Measurements from ENCODE around the gene ABCB11. TPM values are rescaled to one million over a fixed set of nuclear protein-coding genes. Genes with fewer than 3 reads are reported as not detected.

Gene ABCB11
- polyA plus RNA-seq, 2 donors: 0.01 to 0.04 TPM

DNA sequence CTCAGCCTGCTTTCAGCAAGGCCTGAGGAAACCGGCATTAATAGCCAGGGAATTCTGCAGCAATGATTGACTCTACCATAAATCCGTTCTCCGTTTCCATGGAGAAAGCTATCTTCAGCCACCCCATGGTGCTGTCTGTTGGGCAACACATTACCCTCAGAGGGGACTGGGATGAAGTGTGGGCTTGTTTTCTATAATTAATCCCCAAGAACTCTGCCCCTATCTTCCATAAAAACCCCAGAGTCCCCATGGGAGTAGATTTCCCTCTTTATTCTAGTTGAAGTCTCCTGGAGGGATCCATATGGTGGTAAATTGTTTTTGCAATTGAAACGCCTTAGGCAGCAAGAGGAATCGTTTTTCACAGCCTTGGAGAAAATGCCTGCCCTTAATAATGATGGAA is 120.8 kb downstream of the ABCB11 start:
- peaks cover 4 to 5% of the 10 kb centered on the region in 2 donors for H3K4me1 ChIP-seq (ENCODE audit: control insufficient read depth in 2 of 2, insufficient read depth in 2 of 2, low read length in 1 of 2)

DNA sequence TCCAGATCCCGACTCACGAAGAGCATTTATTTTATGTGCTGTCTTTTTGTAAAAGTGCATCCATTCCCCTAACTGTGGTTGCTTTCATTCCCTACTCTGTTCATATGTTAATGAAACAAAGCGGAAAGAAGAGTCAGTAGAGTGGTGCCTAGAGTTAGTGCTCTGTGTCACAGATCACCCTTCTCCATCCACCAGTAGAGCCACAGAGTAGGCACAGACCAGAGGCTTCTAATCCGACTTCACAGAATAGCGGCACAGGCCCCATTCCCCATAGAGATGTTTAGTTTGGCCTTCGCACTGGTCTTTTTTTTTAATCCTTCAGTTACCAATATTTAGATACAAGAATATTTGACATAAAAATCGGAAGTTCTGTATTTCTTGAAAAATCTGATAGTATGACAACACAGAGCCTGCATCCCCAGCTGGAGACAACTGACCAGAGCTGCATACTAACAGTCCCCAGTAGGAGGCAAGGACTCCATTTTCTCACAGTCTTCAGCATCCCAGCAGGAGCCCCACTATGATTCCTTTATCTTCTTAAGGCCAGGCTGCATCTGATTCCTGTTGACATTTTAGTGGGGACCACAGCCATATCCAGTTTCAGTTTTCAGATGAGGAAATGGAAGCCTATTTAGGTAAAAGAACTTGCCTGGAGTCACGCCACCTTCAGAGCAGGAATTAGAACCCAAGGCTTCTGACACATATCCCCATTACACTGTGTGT is 123.0 kb downstream of the ABCB11 start:
- Histone ChIP-seq H3K9me3 (ENCODE audit: control insufficient read depth in 2 of 2, insufficient read depth in 1 of 2, low read depth in 1 of 2, low read length in 1 of 2) (no peaks in the 10 kb centered on the region), H3K27ac (ENCODE audit: low read depth in 2 of 2, low read length in 1 of 2) (no peak overlapping the region), H3K4me1 (ENCODE audit: control insufficient read depth in 2 of 2, insufficient read depth in 2 of 2, low read length in 1 of 2) (peaks cover 4% of the 10 kb centered on the region in 2 donors), H3K4me3 (ENCODE audit: low read depth in 1 of 2, low read length in 2 of 2) (no peak overlapping the region), H3K36me3 (ENCODE audit: control insufficient read depth in 2 of 2, insufficient read depth in 2 of 2, low read length in 1 of 2) (no peaks in the 10 kb centered on the region), H3K27me3 (ENCODE audit: control insufficient read depth in 1 of 2, insufficient read depth in 2 of 2, low read length in 2 of 2) (no peaks in the 10 kb centered on the region)
- 91 to 92% methylated on average over 8 of the region's 8 CpGs for WGBS, 2 donors

More for the DNA sequence above, 120.8 kb downstream of the ABCB11 start:
- Histone ChIP-seq H3K27ac (ENCODE audit: low read depth in 2 of 2, low read length in 1 of 2) (no peak overlapping the region), H3K9me3 (ENCODE audit: control insufficient read depth in 2 of 2, insufficient read depth in 1 of 2, low read depth in 1 of 2, low read length in 1 of 2) (no peaks in the 10 kb centered on the region), H3K4me3 (ENCODE audit: low read depth in 1 of 2, low read length in 2 of 2) (no peak overlapping the region), H3K36me3 (ENCODE audit: control insufficient read depth in 2 of 2, insufficient read depth in 2 of 2, low read length in 1 of 2) (no peaks in the 10 kb centered on the region), H3K27me3 (ENCODE audit: control insufficient read depth in 1 of 2, insufficient read depth in 2 of 2, low read length in 2 of 2) (no peaks in the 10 kb centered on the region)
- 76 to 79% methylated on average over 5 of the region's 5 CpGs for WGBS, 2 donors

DNA sequence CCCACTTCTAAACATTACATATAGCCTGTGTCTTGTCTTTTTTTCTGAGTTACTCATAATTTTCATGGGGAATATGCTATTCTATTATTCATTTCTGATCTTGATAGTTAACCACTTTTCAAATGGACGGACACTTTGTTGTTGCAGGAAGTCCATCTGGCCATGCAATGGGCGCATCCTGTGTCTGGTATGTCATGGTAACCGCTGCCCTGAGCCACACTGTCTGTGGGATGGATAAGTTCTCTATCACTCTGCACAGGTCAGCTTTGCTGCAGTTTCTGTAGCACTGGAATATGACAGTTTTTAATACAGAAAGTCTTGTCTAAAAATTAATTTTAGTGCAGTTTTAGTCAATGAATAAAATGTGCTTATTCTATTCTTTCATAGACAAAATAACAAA is 126.8 kb downstream of the ABCB11 start:
- Histone ChIP-seq H3K27ac (ENCODE audit: low read depth in 2 of 2, low read length in 1 of 2) (no peak overlapping the region), H3K4me1 (ENCODE audit: control insufficient read depth in 2 of 2, insufficient read depth in 2 of 2, low read length in 1 of 2) (no peaks in the 10 kb centered on the region), H3K9me3 (ENCODE audit: control insufficient read depth in 2 of 2, insufficient read depth in 1 of 2, low read depth in 1 of 2, low read length in 1 of 2) (no peaks in the 10 kb centered on the region), H3K27me3 (ENCODE audit: control insufficient read depth in 1 of 2, insufficient read depth in 2 of 2, low read length in 2 of 2) (no peaks in the 10 kb centered on the region), H3K4me3 (ENCODE audit: low read depth in 1 of 2, low read length in 2 of 2) (no peak overlapping the region), H3K36me3 (ENCODE audit: control insufficient read depth in 2 of 2, insufficient read depth in 2 of 2, low read length in 1 of 2) (no peaks in the 10 kb centered on the region)
- 91 to 94% methylated on average over 3 of the region's 3 CpGs for WGBS, 2 donors

DNA sequence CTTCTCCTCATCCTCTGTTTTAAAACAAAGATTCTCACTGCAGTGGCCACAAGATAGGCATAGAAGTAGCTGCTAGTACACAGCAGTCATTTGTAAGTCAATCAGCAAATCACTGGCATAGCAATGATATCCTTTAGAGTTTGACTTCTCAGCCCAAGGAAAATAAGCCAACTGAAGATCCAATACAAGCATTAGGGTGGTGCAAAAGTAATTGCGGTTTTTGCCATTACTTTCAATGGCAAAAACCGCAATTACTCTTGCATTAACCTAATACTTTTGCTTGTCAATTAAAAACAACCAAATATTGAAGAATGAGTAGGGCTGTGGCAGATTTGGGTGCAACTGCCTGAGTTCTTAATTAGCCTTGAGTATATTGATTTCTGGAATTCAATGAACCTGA is 127.2 kb downstream of the ABCB11 start:
- H3K4me1 ChIP-seq (ENCODE audit: control insufficient read depth in 2 of 2, insufficient read depth in 2 of 2, low read length in 1 of 2): no peaks in the 10 kb centered on the region
- no peaks in the 10 kb centered on the region for H3K36me3 ChIP-seq (ENCODE audit: control insufficient read depth in 2 of 2, insufficient read depth in 2 of 2, low read length in 1 of 2)
- 92 to 93% methylated on average over 2 of the region's 2 CpGs for WGBS, 2 donors
- H3K27me3 ChIP-seq (ENCODE audit: control insufficient read depth in 1 of 2, insufficient read depth in 2 of 2, low read length in 2 of 2): no peaks in the 10 kb centered on the region
- H3K27ac ChIP-seq (ENCODE audit: low read depth in 2 of 2, low read length in 1 of 2): no peak overlapping the region
- no peak overlapping the region for H3K4me3 ChIP-seq (ENCODE audit: low read depth in 1 of 2, low read length in 2 of 2)
- no peaks in the 10 kb centered on the region for H3K9me3 ChIP-seq (ENCODE audit: control insufficient read depth in 2 of 2, insufficient read depth in 1 of 2, low read depth in 1 of 2, low read length in 1 of 2)

DNA sequence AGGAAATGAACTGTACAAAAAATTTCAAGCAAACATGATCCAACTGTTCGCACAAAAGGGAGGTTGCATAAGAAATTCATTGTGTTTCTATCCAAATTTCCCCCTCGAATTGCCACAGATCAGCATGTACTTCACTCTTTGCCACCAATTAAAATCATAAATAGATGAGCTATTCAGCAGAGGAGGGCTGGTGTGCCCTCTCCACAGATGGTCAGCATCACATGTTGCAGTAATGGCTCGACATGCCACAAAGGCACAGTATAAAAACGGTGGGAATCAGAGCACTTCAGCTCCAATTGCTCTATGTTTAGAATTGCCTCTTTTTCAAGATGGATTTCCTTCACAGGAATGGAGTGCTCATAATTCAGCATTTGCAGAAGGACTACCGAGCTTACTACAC is 130.1 kb downstream of the ABCB11 start, which contains the start of gene G6PC2:
TSS of gene G6PC2 (plus strand) at position 289 of the 400 bp plus-strand sequence. CDS start at position 330, 41 bp downstream.
- Histone ChIP-seq H3K27me3 (ENCODE audit: control insufficient read depth in 1 of 2, insufficient read depth in 2 of 2, low read length in 2 of 2) (no peaks in the 10 kb centered on the region), H3K4me3 (ENCODE audit: low read depth in 1 of 2, low read length in 2 of 2) (no peak within 1 kb of the TSS), H3K9me3 (ENCODE audit: control insufficient read depth in 2 of 2, insufficient read depth in 1 of 2, low read depth in 1 of 2, low read length in 1 of 2) (no peaks in the 10 kb centered on the region), H3K36me3 (ENCODE audit: control insufficient read depth in 2 of 2, insufficient read depth in 2 of 2, low read length in 1 of 2) (no peaks in the 10 kb centered on the region), H3K27ac (ENCODE audit: low read depth in 2 of 2, low read length in 1 of 2) (no peak within 1 kb of the TSS), H3K4me1 (ENCODE audit: control insufficient read depth in 2 of 2, insufficient read depth in 2 of 2, low read length in 1 of 2) (no peaks in the 10 kb centered on the region)
- WGBS, 2 donors: 74 to 75% methylated on average over 5 of the region's 5 CpGs

DNA sequence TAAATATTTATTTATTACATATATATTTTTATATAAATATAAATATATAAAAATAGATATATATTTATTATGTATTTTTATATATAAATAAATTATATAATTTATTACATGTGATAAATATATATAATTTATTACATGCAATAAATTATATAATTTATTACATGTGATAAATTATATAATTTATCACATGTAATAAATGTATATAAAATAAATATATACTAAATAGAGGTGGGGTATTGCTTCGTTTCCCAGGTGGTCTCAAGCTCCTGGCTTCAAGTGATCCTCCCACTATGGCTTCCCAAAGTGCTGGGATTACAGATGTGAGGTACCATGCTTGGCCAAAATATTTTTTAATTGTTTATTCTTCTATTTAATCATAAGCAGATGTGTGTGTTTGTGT is 133.7 kb downstream of the ABCB11 start:
- Histone ChIP-seq H3K4me1 (ENCODE audit: control insufficient read depth in 2 of 2, insufficient read depth in 2 of 2, low read length in 1 of 2) (no peaks in the 10 kb centered on the region), H3K27ac (ENCODE audit: low read depth in 2 of 2, low read length in 1 of 2) (no peak overlapping the region), H3K4me3 (ENCODE audit: low read depth in 1 of 2, low read length in 2 of 2) (no peak overlapping the region), H3K27me3 (ENCODE audit: control insufficient read depth in 1 of 2, insufficient read depth in 2 of 2, low read length in 2 of 2) (no peaks in the 10 kb centered on the region), H3K9me3 (ENCODE audit: control insufficient read depth in 2 of 2, insufficient read depth in 1 of 2, low read depth in 1 of 2, low read length in 1 of 2) (no peaks in the 10 kb centered on the region), H3K36me3 (ENCODE audit: control insufficient read depth in 2 of 2, insufficient read depth in 2 of 2, low read length in 1 of 2) (no peaks in the 10 kb centered on the region)
- 48 to 62% methylated on average over 1 of the region's 1 CpG for WGBS, 2 donors

DNA sequence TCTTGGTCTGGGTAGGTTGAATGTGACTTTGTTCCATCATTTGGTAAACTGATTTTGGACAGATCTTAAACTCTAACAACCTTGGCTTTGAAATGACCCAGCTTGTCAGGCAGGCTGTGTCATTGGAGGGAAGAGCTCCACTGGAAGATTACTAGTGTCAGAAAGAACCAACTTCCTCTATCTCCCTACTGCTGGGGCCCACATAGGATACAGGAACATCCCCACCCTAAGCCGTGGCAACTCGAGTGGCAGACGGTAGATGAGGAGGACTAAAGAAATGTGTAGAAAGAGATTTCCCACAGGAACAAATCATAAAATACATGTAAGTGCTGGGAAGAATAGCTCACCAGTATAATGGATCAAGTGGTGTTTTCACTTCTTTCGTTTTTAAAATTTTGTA is 134.3 kb downstream of the ABCB11 start:
- H3K4me1 ChIP-seq (ENCODE audit: control insufficient read depth in 2 of 2, insufficient read depth in 2 of 2, low read length in 1 of 2): no peaks in the 10 kb centered on the region
- no peaks in the 10 kb centered on the region for H3K36me3 ChIP-seq (ENCODE audit: control insufficient read depth in 2 of 2, insufficient read depth in 2 of 2, low read length in 1 of 2)
- no peaks in the 10 kb centered on the region for H3K27me3 ChIP-seq (ENCODE audit: control insufficient read depth in 1 of 2, insufficient read depth in 2 of 2, low read length in 2 of 2)
- 59 to 72% methylated on average over 4 of the region's 4 CpGs for WGBS, 2 donors
- no peak overlapping the region for H3K4me3 ChIP-seq (ENCODE audit: low read depth in 1 of 2, low read length in 2 of 2)
- H3K9me3 ChIP-seq (ENCODE audit: control insufficient read depth in 2 of 2, insufficient read depth in 1 of 2, low read depth in 1 of 2, low read length in 1 of 2): no peaks in the 10 kb centered on the region
- H3K27ac ChIP-seq (ENCODE audit: low read depth in 2 of 2, low read length in 1 of 2): no peak overlapping the region

DNA sequence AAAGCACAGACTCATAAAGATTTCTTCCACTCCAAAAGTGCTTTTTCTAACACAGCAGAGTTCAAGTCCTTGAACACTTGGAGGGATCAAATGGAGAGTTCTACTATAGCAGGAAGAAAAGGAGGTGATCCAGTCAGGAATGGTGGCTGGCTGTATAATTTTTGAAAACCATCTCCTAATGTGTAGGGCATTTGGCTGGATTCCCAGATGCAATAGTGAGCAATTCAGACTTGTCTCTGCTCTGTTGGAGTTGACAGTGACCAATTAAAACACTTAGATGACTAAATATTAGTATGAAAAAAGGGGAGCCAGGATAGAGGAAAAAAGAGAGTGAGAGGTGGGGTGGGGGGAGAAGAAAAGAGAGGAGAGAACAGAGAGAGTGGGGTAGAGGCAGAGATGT is 135.4 kb downstream of the ABCB11 start:
- Histone ChIP-seq H3K9me3 (ENCODE audit: control insufficient read depth in 2 of 2, insufficient read depth in 1 of 2, low read depth in 1 of 2, low read length in 1 of 2) (no peaks in the 10 kb centered on the region), H3K4me1 (ENCODE audit: control insufficient read depth in 2 of 2, insufficient read depth in 2 of 2, low read length in 1 of 2) (no peaks in the 10 kb centered on the region), H3K27ac (ENCODE audit: low read depth in 2 of 2, low read length in 1 of 2) (no peak overlapping the region), H3K27me3 (ENCODE audit: control insufficient read depth in 1 of 2, insufficient read depth in 2 of 2, low read length in 2 of 2) (no peaks in the 10 kb centered on the region), H3K4me3 (ENCODE audit: low read depth in 1 of 2, low read length in 2 of 2) (no peak overlapping the region), H3K36me3 (ENCODE audit: control insufficient read depth in 2 of 2, insufficient read depth in 2 of 2, low read length in 1 of 2) (no peaks in the 10 kb centered on the region)

DNA sequence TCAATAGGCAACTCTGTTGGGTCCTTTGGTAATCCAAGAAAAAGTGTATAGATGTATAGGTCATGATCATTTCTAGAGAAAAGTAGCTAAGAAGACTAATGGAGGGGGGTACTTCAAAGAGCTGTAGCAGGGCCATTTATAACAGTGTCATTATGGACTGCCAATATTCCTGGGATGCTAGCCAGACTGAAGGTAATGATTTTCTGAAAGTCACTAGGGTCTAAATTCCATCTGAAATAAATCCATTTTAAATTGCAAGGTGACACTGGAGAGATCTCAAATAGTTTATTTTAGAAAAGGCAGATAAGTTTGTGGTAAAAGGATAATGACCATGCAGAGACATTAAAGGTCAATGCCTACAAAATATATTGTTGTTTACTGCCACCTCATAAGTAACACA is 136.4 kb downstream of the ABCB11 start:
- Histone ChIP-seq H3K27ac (ENCODE audit: low read depth in 2 of 2, low read length in 1 of 2) (no peak overlapping the region), H3K4me1 (ENCODE audit: control insufficient read depth in 2 of 2, insufficient read depth in 2 of 2, low read length in 1 of 2) (no peaks in the 10 kb centered on the region), H3K36me3 (ENCODE audit: control insufficient read depth in 2 of 2, insufficient read depth in 2 of 2, low read length in 1 of 2) (no peaks in the 10 kb centered on the region), H3K4me3 (ENCODE audit: low read depth in 1 of 2, low read length in 2 of 2) (no peak overlapping the region), H3K9me3 (ENCODE audit: control insufficient read depth in 2 of 2, insufficient read depth in 1 of 2, low read depth in 1 of 2, low read length in 1 of 2) (no peaks in the 10 kb centered on the region), H3K27me3 (ENCODE audit: control insufficient read depth in 1 of 2, insufficient read depth in 2 of 2, low read length in 2 of 2) (no peaks in the 10 kb centered on the region)

DNA sequence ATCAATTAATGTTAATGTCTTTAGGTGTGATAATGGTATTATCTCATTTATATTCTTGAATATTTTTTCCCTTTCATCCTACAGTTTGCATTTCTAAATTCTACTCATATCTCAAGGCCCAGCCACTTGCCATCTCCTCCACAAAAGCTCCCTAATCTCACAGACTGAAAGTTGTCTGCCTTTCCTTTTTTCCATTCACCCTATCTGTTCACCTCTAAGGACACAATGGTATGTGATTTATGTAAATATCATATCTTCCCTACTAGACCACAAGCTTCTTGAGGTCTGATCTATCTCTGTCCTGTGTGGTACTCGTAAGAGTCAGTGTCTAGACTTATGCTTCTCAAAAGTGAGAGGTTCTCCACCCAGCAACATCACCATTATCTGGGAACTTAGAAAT is 137.0 kb downstream of the ABCB11 start:
- H3K36me3 ChIP-seq (ENCODE audit: control insufficient read depth in 2 of 2, insufficient read depth in 2 of 2, low read length in 1 of 2): no peaks in the 10 kb centered on the region
- H3K9me3 ChIP-seq (ENCODE audit: control insufficient read depth in 2 of 2, insufficient read depth in 1 of 2, low read depth in 1 of 2, low read length in 1 of 2): no peaks in the 10 kb centered on the region
- WGBS, 2 donors: 74 to 85% methylated on average over 1 of the region's 1 CpG
- no peak overlapping the region for H3K4me3 ChIP-seq (ENCODE audit: low read depth in 1 of 2, low read length in 2 of 2)
- H3K4me1 ChIP-seq (ENCODE audit: control insufficient read depth in 2 of 2, insufficient read depth in 2 of 2, low read length in 1 of 2): no peaks in the 10 kb centered on the region
- H3K27me3 ChIP-seq (ENCODE audit: control insufficient read depth in 1 of 2, insufficient read depth in 2 of 2, low read length in 2 of 2): no peaks in the 10 kb centered on the region
- no peak overlapping the region for H3K27ac ChIP-seq (ENCODE audit: low read depth in 2 of 2, low read length in 1 of 2)

Data from esophagus (tissue), 2 donors.